Right kidney (tissue), 1 donor: ENCODE results near the gene RPS3A.
A peak's percentile ranks its signal among the peaks of the same experiment; 100 is the strongest.
"Not testable (repeated sequence)": the region's sequence is repeated elsewhere in the genome, so short reads cannot be mapped to it uniquely, and the experiment has no call there.

Experiments used
- DNase-seq: peaks from one replicate; pipeline ENCODE4 v3.0.0-alpha.2; 2016

RPS3A gene

DNA sequence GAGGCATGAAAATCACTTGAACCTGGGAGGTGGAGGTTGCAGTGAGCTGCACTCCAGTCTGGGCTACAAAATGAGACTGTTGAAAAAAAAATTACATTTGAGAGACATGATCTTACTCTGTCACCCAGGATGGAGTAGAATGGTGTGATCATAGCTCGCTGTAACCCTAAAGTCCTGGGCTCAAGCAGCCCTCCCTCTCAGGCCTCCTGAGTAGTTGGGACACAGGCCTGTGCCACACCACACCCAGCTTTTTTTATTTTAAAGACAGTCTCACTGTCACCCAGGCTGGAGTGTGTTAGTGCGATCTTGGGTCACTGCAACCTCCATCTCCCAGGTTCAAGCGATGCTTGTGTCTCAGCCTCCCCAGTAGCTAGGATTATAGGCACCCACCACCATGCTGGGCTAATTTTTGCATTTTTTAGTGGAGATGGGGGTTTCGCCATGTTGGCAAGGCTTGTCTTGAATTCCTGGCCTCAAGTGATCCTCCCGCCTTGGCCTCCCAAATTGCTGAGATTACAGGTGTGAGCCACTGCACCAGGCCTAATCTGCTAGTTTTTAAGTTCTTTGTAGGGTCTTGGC, 6.1 kb downstream of the RPS3A start:
- no peak for DNase-seq

DNA sequence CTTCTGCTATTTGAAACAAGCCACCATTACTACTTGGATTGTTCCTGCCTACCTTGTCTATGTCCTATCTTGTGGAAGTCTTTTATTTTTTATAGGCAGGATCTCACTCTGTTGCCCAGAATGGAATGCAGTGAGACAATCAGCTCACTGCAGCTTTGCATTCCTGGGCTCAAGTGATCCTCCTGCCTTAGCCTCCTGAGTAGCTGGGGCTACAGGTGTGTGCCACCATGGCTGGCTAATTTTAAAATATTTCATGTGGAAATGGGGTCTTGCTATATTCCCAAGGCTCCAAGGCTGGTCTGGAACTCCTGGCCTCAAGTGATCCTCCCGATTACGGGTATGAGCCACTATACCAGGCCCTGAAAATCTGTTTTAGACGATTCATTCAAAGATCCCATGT, 7.6 kb downstream of the RPS3A start:
- no peak for DNase-seq

DNA sequence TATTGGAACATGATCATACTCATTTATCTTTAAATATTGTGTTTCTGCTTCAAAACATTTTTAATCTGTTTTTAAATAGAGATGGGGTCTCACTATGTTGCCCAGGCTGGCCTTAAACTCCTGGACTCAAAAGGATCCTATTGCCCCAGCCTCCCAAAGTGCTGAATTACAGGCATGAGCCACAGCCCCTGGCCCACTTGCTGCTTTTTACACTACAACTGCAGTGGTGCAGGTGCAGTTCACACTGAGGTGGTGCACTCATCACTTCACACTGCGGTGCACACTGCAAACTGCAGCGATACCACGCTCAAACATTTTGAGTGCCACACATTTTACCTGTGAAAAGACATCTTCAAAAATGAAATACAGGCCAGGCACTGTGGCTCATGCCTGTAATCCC, 10.8 kb downstream of the RPS3A start:
- no peak for DNase-seq

DNA sequence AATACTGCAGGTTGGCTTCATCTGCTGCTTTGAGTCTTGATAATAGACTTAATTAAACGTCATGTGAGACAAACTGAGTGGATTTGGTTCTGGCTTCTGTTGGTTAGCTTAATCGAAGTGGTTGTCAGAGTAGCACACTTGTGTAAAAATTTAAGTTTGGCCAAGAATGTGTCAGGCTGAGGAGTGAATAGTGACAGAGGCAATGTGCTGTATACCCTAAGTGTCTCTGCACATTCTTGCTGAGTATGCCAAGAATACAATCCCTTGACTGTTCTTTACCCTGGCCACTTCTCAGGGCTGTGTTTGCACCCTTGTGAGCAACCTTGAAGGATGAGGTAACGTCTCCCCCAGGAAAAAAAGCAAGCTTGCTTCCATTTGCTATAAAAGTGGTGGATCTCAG, 14.9 kb downstream of the RPS3A start:
- no peak for DNase-seq

DNA sequence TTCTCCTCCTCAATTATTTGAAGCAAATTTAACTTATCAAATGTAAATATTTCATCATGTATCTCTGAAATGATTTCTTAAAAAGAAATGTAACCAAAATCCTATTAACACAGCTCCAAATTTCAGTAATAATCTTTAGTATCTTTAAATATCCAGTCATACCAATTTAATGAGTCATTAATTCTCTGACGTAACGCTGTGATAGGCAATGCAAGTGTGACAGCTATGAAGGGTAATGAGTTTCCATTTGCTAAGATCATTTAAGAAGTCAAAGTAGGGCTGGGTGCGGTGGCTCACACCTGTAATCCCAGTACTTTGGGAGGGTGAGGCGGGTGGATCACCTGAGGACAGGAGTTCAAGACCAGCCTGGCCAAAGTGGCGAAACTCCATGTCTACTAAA, 15.6 kb downstream of the RPS3A start:
- DNase-seq = no peak

DNA sequence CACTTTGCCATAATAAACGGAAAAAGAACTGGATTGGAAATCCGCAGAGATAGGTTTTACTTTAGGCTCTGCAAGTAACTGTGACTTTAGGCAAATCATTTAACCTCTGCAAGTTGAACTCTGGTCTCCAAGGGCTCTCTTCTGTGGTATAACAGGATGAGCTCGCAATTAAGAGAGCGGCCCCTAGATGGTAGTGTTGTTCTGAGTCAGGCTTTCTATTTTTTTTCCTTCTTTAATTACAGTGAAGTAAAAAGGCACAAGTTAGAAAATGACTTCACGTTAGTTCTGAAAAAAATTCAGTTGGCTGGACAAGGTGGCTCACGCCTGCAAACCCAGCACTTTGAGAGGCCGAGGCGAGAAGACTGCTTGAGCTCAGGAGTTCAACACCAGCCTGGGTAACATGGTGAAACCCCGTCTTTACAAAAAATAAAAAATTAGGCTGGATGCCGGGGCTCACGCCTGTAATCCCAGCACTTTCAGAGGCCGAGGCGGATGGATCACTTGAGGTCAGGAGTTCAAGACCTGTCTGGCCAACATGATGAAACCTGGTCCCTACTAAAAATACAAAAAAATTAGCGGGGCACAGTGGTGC, 18.0 kb downstream of the RPS3A start:
- DNase-seq = peak; percentile 50

DNA sequence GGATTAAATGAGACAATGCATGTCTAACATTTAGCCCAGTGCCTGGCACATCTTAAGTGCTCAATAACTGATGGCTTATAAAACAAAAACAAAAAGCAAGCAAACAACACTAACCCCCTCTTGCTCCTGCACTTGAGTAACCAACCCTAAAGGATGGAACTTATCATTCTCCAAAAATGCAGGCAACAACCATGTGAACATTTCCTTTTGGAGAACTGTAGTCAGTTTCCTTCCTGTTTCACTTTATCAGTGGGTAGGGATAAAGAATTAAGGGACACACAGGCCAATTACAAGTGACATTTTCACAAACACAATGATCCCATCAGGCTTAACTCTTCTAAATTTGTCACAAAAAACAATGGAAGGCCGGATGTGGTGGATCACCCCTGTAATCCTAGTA, 30.4 kb downstream of the RPS3A start:
- DNase-seq = no peak

DNA sequence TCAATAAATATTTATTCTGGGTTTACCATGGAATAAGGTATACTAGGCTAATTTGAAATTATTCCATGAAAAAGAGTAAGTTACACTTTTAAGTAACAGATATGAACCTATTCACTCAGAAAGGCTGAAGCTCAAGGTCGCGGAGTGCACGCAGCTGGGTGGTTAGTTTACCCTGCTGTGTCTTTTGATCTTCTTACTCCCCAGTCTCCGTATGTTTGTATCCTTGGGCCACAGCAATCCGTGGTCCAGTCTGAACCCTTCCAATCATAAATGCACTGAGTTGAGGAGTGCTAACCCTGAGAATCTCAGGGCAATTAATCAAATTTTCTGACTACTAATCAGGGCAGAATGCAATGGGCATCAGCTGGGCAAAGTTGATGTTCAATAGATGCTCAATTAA, 33.9 kb downstream of the RPS3A start:
- no peak for DNase-seq

DNA sequence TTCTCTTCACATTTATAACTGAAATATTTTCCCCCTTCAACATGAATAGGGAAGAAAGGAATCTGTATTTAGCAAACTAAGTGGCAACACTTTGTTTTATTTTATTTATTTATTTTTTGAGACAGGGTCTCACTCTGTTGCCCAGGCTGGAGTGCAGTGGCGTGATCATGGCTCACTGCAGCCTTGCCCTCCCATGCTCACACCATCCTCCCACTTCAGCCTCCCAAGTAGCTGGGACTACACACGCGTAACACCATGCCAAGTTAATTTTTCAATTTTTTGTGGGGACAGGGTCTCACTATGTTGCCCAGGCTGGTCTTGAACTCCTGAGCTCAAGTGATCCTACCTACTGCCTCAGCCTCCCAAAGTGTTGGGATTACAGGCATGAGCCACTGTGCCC, 36.6 kb downstream of the RPS3A start:
- DNase-seq = not testable (repeated sequence)

DNA sequence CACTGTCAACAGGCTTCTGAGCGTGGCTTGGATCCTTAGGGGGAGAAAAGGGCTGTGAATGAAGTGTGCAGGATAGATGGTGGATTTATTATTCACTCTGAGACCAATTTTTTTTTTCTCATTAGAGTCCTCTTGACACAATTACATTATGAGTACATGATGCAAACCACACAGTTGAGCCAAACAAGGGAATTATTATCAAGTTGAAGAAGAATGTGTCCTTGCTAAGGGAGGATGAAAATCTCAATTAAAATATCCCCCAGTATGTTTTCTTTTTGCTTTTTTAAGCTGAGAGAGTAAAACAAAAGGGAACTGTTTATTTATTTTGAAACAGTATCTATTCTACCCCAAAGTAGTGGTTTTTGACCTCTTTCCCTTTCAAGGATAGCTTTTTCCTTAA, 40.4 kb downstream of the RPS3A start:
- DNase-seq = no peak

DNA sequence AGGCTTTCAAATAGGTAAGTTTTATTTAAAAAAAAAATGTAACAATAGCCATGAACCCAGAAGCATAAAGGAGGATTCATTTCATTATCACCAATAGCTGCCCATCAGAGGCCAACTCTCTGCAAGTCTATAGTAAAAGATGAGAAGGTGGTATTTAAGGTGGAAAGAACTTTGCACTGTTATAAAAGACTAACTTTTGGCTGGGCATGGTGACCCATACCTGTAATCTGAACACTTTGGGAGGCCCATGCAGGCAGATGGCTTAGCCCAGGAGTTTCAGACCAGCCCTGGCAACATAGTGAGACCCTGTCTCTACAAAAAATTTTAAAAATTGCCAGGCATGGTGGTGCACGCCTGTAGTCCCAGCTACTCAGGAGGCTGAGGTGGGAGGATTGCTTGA, 43.3 kb downstream of the RPS3A start:
- no peak for DNase-seq

DNA sequence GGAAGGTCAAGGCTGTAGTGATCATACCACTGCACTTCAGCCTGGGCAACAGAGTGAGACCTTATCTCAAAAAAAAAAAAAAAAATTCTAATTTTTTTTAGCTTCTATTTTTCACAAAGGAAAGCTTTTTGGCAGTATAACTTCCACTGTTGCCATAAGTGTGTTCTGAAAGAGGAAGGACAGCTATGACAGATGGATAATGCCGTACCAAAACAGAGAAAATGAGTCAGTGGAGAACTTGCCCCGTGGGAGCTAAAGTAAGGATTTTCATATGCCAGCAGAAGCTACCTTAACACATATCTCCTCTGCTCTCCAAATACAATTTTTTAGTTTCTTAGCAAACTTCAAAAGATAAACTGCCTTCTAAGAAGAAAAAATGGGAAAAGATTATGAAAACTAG, 43.7 kb downstream of the RPS3A start:
- DNase-seq = no peak

DNA sequence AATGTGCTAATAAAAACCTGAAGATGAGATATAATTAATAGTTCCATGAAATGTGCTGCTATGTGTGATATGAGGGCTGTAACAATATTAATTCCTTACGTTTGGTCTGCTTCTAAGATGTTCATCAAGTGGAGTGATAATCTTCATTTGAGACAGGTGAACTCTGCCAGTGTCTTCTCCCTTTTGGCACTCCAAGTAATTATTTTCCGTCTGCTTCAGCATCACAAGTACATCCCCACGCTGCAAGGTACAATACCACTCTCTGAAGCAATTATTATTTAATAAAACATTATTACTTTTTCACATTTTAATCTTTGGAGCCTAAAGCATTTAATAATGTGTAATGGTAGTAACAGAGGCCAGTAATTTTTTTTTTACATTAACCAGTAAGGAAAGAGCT, 44.4 kb downstream of the RPS3A start:
- DNase-seq = no peak

DNA sequence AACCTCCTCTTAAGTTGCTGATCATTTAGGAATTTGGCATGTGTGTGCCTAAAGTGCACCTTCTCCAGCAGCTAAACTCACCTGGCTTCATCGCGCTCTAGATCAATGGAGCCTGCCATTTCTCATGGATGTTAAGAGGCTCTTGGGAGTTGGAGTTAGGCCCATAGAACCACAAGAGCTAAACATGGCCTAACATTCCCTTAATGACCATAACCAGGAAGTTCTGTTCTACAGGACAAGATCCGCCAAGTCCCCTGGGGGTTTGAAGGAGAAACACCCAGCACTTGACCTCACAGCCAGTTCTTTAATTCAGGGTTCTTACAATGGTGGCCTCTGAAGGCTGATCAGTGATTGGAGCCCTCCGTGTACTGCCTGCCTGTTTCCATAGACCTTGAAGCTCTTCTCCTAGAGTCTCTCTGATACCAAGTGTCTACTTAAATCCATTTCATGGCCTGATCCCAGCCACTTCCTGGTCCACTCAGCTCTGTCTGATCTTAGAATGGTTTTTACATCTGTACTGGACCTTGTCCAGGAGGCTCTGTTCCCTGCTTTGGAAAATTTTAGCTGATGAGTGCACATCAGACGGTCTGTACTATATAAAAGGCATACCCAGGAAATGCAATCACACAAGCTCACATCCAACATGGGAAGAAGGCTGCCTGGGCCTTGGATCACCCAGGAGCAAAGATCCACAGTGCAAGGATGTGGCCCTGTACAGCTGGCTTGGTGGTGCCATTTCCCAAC, 45.1 kb downstream of the RPS3A start:
- DNase-seq = no peak

DNA sequence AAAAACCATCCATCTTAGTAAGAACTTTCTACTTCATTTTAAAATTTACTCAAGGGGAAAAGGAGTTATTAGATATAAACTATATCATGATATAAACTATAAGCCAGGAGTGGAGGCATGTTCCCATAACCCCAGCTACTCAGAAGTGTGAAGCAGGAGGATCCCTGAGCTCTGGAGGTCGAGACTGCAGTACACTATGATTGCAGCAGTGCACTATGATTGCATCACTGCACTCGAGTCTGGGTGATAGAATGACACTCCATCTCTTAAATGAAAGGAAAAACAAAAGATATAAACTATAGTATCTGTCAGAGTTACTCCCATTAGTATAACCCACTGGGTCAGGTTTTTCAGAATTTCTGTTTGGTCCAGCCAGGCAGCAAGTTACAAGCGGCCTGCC, 47.6 kb downstream of the RPS3A start:
- DNase-seq = no peak

DNA sequence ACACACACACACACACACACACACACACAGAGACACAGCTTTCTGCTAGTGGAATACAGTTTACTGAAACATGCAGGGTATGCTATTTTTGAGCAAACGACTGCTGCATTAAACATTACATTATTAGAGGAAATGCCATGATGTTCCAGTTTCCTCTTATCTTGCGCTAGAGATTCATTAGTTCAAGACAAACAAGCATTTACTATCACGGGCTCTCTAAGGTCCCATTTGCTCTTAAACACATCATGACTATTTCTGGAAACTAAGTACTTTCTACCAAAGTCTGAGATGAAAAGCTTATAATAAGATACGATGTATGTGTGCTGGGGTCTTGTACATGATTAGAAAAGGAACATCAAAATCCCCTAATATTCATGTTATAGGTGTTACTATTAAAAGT, 48.8 kb downstream of the RPS3A start:
- no peak for DNase-seq

DNA sequence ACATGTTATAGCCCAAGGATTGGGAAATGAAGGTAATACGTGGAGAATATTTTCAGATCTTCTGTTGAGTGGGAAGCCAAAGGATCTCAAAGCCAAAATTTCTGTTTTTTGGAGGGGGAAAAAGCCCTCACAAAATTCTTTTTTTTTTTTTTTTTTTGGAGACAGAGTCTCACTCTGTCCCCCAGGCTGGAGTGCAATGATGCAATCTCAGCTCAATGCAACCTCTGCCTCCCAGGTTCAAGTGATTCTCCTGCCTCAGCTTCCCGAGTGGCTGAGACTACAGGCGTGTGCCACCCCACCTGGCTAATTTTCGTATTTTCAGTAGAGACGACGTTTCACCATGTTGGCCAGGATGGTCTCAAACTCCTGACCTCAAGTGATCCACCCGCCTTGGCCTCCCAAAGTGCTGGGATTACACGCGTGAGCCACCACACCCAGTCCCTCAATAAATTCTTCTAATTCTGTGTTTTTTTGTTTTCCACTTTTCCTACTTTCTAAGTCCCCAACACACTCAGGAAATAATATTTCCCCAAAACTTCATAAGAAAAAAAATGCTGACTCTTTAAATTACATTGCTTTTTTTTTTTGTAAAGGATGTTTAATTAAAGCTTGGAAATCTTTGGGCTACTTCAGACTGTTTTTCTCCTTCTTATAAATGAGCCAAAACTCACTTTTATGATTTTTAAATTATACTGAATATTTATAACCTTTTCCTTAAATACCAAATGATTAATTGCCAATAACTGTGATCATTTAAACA, 51.6 kb downstream of the RPS3A start:
- no peak for DNase-seq

DNA sequence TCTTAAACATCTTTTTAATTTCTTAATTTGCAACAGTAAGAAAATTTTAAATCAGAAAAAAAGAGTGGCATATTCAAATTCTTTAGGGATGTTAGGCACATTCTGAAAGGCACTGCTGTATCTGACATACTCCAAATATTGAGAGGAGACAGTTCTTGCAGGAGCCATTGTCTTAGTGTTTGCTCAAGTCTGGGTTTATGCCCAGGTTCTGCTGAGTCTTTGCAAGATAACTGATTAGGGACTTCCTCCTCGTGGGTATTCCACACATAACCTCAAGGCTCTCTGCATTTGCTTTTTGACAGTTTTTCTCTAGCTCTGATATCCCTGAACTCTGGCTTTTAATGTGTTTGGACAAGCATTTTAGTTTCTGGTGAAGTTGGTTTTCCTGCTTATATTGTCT, 52.6 kb downstream of the RPS3A start:
- DNase-seq = no peak

DNA sequence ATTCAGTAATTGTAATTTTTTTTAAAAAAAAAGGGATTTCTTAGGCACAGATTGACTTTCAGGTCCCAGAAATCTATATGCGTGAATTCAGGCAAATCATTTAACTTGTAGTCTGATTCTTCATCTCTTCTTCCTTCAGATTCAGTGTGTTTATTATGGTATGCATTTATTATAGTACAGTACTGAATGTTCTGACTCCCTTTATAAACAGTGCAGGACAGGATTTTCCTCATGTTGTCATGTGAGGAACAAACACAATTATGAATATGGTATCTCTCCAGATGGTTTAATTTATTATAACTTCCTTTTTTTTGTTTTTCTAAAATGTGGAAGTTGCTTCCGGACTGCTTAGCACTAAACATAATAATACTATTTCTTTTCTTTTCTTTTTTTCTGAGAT, 54.2 kb downstream of the RPS3A start:
- no peak for DNase-seq
